HG03045 (cell line): ENCODE results near the gene PPIL4.
"Not testable (repeated sequence)": the region's sequence is repeated elsewhere in the genome, so short reads cannot be mapped to it uniquely, and the experiment has no call there.

Experiments used
- ATAC-seq: cut with Tn5 transposase; IDR thresholded peaks from one replicate; pipeline ENCODE4 v1.9.1; 2021; ENCODE audit warnings: mild to moderate bottlenecking, moderate library complexity; ENCODE audit not compliant: unreplicated experiment

PPIL4 gene

DNA sequence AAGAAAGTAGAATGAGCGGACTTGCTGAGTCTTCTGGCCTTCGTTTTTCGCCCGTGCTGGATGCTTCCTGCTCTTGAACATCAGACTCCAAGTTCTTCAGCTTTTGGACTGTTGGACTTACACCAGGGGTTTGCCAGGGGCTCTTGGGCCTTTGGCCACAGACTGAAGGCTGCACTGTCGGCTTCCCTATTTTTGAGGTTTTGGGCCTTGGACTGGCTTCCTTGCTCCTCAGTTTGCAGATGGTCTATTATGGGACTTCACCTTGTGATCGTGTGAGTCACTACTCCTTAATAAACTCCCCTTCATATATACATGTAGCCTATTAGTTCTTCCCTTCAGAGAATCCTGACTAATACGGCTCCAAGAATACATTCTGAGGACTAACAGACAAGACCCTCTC is 83.1 kb downstream of the PPIL4 start:
- ATAC-seq: not testable (repeated sequence)

DNA sequence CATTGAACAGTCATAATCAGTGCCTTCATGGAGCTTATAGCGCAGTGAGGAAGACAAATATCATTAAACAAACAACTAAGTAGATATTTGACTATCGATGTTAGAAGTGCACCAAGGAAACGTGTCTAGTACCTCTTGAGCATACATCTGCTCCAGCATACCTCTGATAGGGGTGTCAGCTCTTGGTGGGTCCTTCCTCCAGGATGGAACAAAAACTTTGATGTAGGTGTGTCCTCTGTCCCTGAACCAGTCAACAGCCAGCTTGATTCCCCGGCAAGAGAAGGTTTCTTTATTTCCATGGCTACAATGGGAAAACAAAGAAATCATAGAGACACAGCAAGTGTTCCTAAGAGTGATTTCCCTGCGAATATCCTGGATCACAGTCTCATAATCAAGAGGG is 84.2 kb downstream of the PPIL4 start:
- ATAC-seq: no peak

DNA sequence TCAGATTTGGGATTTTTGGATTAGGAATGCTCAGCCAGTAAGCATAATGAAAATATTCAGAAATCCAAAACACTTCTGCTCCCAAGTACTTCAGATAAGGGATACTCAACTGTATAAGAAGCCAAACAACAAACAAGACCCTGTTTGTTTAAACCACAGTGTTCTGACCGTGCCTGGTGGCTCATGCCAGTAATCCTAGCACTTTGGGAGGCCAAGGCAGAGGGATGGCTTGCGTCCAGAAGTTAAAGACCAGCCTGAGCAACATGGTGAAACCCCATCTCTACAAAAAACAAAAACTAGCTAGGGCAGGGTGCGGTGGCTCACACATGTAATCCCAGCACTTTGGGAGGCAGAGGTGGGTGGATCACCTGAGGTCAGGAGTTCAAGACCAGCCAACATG is 85.6 kb downstream of the PPIL4 start:
- not testable (repeated sequence) for ATAC-seq

DNA sequence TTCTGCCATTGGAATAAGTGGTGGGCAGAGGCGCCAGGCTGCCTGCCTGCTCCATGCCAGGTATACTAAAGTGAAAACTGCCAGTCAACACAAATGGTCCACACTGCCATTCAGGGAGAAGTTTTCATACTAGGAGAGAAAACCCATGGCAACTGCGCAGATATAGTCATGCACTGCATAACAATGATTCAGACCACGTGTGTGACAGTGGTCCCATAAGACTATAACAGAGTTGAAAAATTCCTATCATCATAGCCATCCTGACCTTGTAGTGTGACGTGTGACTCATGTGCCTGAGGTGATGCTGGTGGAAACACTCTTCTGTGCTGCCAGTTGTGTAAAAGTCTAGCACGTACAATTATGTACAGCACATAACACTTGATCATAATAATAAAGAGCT is 86.1 kb downstream of the PPIL4 start:
- no peak for ATAC-seq

DNA sequence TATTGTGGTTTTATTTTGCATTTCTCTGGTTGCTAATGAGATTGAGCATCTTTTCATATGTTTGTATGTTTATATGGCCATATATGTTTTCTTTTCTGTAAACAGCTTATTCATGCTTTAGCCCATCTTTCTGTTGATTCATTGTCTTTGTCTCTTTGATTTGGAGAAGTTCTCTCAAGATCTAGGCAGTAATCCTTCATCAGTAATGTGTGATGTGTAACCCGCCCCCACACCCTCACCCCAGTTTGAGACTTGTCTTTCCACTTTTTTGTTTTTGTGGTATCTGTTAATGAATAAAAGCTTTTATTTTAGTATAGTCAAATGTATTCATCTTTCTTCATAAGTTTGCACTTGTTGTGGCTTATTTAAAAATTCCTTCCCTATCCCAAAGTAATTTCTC is 87.0 kb downstream of the PPIL4 start:
- no peak for ATAC-seq

DNA sequence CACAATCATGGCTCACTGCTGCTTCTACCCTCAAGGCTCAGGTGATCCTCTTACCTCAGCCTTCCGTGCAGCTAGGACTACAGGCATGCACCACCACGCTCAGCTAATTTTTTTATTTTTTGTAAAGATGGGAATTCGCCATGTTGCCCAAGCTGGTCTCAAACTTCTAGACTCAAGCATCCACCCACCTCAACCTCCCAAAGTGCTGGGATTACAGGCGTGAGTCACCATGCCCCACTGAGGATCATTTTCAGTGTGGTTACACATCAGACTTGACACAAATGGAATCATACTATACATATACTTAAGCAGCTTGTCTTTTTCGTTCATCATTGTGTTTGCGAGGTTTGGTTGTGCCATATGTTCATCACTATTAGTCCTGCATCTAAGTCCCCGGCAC is 87.6 kb downstream of the PPIL4 start:
- no peak for ATAC-seq

DNA sequence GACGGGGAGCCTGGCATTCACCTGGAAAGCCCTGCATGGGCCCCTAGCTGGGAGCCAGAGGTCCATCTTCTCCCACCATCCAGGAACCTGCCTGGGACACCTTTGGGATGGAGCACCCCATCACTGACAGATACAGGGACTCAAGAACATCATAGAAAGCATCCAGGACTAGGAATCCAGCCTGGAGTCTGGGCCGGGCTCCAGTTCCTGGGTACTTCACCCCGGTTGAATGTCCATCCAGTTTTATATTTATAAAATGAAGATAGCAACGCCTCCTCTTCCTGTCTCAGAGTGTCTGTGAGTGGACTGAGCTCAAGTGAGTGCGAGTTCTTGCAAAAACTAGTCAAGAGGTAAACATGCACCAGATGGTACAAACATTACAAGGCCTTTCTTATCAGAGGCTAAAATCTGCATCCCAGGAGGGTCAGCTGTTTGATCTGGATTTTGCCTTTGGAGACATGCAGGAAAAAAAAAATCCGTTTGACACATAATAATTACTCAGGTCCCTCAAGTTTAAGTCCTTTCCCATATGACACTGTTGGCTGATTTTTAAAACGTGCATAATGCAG is 88.4 kb downstream of the PPIL4 start:
- ATAC-seq: no peak

DNA sequence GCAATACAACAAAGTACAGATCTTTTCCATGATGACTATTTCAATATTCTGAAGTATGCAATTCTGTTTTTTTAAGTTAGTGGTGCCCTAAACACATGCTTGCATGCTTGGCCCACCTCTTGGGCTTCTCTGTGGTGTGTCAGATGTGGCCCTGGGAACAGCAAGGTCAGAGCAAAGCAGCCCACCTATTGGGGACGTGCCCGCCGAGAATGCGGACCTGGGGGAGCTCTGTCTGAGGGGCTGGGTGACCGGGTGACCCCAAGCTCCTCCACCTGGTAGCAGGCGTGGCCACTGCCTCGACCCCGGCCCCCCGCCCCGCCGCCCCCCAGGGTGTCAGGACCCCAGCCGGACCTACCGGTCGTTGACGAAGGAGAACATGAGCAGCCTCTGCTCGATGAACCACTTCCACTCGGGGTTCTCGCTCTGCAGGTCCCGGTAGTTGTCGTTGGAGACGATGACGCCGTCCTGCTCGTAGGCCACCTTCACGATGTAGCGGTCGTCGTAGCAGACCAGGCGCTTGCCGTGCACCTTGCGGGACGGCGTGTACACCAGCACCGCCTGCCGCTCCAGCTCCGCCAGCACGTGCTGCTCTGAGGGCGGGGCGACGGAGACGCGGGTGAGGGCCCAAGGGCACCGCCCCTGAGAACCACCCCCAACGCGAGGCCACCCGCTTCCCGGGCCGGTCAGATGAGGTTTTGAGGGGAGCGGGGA is 89.4 kb downstream of the PPIL4 start:
- ATAC-seq: no peak

DNA sequence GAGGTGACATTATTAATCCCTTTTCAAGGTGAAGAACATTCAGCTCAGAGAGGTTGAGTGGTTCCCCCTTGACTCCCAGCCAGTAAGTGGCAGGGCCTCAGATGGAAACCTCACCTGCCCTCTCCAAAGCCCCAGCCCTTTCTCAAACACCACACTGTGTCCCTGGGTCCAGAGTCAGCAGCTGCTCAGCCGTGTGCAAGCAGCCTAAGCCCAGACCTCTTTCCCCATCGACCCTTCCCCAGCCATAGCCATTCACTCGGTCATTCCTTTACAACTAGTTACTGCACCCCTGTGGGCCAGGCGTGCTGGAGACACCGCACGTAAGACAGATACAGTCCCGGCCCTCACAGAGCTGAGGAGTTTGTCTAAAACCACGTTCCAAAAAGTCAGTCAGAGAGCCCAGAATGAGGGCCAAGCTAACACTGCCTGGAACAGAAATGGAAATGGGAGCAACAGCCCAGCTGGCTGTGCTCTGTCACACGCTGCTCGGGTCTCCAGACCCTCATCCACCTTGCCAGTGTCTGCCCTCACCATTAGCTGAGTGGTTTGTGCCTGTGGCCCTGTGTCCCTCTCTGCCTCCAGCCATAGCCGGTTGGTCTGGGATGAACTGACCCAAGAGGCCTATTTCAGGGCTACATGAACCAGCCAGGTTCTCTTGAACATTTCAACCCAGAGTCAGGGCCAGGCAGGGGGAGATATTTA is 90.7 kb downstream of the PPIL4 start:
- no peak for ATAC-seq
